ENCODE data around the gene CSTPP1. TPM values are rescaled to one million over a fixed set of nuclear protein-coding genes. Genes with fewer than 3 reads are reported as not detected.

Gene CSTPP1
- total RNA-seq, 3 donors from 2014 or later: 13.4 to 43.6 (median 30.5) TPM

DNA sequence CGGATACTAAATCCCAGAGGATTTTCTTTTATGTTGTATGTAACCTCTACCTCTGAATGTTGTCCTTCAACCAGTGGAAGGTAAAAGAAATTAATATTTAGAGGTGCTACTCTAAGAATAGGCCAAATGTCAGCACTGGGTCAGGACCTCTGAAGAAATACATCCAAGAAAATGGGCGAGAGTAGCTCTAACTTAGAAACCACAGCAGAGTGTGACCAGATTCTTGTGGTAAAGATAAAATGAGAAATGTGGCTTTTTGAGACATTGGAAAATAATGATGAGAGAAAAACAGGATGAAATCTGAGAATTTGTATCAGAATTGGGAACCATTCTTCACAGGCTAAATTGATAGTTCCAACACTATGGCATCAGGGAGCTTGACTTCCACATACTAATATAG, 63.5 kb downstream of the CSTPP1 start:
- no peak for DNase-seq (ENCODE audit: low spot score in 2 of 2)
- Histone ChIP-seq H3K4me1 (peaks cover 3 to 18% of the 10 kb centered on the region in 2 donors), H3K9me3 (no peaks in the 10 kb centered on the region), H3K36me3 (no peaks in the 10 kb centered on the region), H3K27me3 (no peaks in the 10 kb centered on the region), H3K4me3 (no peak overlapping the region), H3K27ac (no peak overlapping the region)
- intact Hi-C loops (cut with DNase I; ENCODE audit: low total_unique reads): no loop called here
- TF ChIP-seq POLR2AphosphoS5 (IDR thresholded peaks at IDR 0.05): no peak
- TF ChIP-seq POLR2A (IDR thresholded peaks at IDR 0.05): no peak
- no peak for TF ChIP-seq CTCF (IDR thresholded peaks at IDR 0.05)

- Histone ChIP-seq H3K4me1 (peaks cover 3 to 26% of the 10 kb centered on the region in 2 donors), H3K4me3 (no peak overlapping the region), H3K36me3 (no peaks in the 10 kb centered on the region), H3K27me3 (no peaks in the 10 kb centered on the region), H3K27ac (peak overlapping the region; percentile 64 to 81), H3K9me3 (no peaks in the 10 kb centered on the region)
- intact Hi-C loops (cut with DNase I; ENCODE audit: low total_unique reads): no loop called here
- DNase-seq (ENCODE audit: low spot score in 2 of 2): no peak
- TF ChIP-seq POLR2AphosphoS5 (IDR thresholded peaks at IDR 0.05) (no peak), CTCF (IDR thresholded peaks at IDR 0.05) (no peak), POLR2A (IDR thresholded peaks at IDR 0.05) (no peak)
These were observed 65.2 kb downstream of the CSTPP1 start for GRCh38 chr11:47001781-47002181.

DNA sequence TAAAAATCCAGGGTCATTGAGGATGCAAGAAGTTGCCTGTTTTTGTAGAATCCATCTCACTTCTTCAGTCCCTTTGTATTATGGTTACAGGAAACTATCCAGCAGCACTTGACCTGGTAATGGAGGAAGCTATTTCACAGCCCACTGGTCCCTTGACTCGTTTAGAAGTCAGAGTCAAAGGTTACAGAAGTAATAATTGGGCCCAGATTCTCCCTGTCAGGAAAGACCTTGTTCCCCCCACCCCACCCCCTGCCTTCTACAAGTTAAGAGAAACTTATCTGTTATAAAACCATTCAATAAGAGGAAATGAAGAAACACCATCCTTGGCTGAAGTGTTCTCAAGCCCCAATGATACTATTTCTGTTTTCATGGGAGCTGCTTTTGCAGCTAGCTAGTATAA, 65.8 kb downstream of the CSTPP1 start:
- Histone ChIP-seq H3K36me3 (no peaks in the 10 kb centered on the region), H3K27me3 (no peaks in the 10 kb centered on the region), H3K4me3 (no peak overlapping the region), H3K4me1 (peaks cover 3 to 26% of the 10 kb centered on the region in 2 donors), H3K9me3 (no peaks in the 10 kb centered on the region), H3K27ac (peak overlapping the region; percentile 64 to 81)
- no peak for TF ChIP-seq POLR2AphosphoS5 (IDR thresholded peaks at IDR 0.05)
- no peak for TF ChIP-seq CTCF (IDR thresholded peaks at IDR 0.05)
- TF ChIP-seq POLR2A (IDR thresholded peaks at IDR 0.05): no peak
- intact Hi-C loops (cut with DNase I; ENCODE audit: low total_unique reads): no loop called here
- DNase-seq (ENCODE audit: low spot score in 2 of 2): no peak

GRCh38 chr11:47003180-47003877, 66.8 kb downstream of the CSTPP1 start:
- Histone ChIP-seq H3K36me3 (no peaks in the 10 kb centered on the region), H3K4me1 (peaks cover 3 to 26% of the 10 kb centered on the region in 2 donors), H3K27ac (peak overlapping the region; percentile 64 to 81), H3K4me3 (no peak overlapping the region), H3K27me3 (no peaks in the 10 kb centered on the region), H3K9me3 (no peaks in the 10 kb centered on the region)
- intact Hi-C loops (cut with DNase I; ENCODE audit: low total_unique reads): no loop called here
- DNase-seq (ENCODE audit: low spot score in 2 of 2): peak in 1 of 2 donors; percentile 54
- TF ChIP-seq CTCF (IDR thresholded peaks at IDR 0.05) (no peak), POLR2AphosphoS5 (IDR thresholded peaks at IDR 0.05) (peak in 2 of 3 donors; percentile 39 to 43)

DNA sequence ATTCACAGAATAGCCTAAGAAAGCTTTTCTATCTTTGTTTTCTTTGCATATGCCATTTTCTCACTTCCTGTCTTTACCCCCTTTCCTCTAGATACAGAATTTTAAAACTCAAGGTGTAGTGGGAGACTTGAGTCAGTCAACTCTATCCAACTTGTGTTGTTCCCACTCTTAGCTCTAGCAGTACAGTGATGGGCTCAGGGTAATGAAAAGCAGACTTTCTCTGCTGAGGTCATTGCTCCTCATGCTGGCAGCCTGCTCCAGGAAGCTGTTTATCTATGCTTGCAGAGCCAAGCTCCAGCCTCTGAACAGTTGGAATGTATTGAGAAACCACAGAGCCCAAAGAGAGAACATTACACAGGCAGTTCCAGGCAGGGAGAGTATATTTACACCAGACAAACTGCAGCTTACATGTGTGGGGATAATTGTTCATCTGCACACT, 68.1 kb downstream of the CSTPP1 start:
- H3K9me3 ChIP-seq: no peaks in the 10 kb centered on the region
- peak; percentile 66 to 84 for DNase-seq (ENCODE audit: low spot score in 2 of 2)
- H3K4me3 ChIP-seq: no peak overlapping the region
- no peaks in the 10 kb centered on the region for H3K36me3 ChIP-seq
- intact Hi-C loops (cut with DNase I; ENCODE audit: low total_unique reads): no loop called here
- peaks cover 3 to 26% of the 10 kb centered on the region in 2 donors for H3K4me1 ChIP-seq
- no peaks in the 10 kb centered on the region for H3K27me3 ChIP-seq
- no peak for TF ChIP-seq POLR2A (IDR thresholded peaks at IDR 0.05)
- peak; percentile 35 to 70 (median 58) for TF ChIP-seq POLR2AphosphoS5 (IDR thresholded peaks at IDR 0.05)
- H3K27ac ChIP-seq: peak overlapping the region; percentile 74 to 81
